Measurements from ENCODE around the gene GCN1.
A peak's percentile ranks its signal among the peaks of the same experiment; 100 is the strongest.

The GCN1 gene

GRCh38 chr12:120101182-120101581, 93.3 kb downstream of the GCN1 start:
- Histone ChIP-seq H4K20me1 (ENCODE audit: insufficient read depth) (no peaks in the 10 kb centered on the region), H3K79me2 (ENCODE audit: insufficient read depth, low read depth) (peaks cover 19% of the 10 kb centered on the region; the same call in 1 of the 2 replicates), H3K4me1 (ENCODE audit: low read depth, poor library complexity, severe bottlenecking) (peaks cover 29% of the 10 kb centered on the region), H2AFZ (ENCODE audit: low read depth) (no peak overlapping the region), H3K9ac (peak overlapping the region; percentile 49; the same call in 1 of the 2 replicates), H3K27ac (peak overlapping the region; percentile 75), H3K4me2 (peak overlapping the region; percentile 82), H3K36me3 (ENCODE audit: insufficient read depth) (no peaks in the 10 kb centered on the region), H3K27me3 (ENCODE audit: insufficient read depth, low read depth) (no peaks in the 10 kb centered on the region), H3K4me3 (IDR thresholded peaks at IDR 0.05; ENCODE audit: insufficient read depth, low read depth, low read length) (no peak overlapping the region)
- TF ChIP-seq, protein P1, sequence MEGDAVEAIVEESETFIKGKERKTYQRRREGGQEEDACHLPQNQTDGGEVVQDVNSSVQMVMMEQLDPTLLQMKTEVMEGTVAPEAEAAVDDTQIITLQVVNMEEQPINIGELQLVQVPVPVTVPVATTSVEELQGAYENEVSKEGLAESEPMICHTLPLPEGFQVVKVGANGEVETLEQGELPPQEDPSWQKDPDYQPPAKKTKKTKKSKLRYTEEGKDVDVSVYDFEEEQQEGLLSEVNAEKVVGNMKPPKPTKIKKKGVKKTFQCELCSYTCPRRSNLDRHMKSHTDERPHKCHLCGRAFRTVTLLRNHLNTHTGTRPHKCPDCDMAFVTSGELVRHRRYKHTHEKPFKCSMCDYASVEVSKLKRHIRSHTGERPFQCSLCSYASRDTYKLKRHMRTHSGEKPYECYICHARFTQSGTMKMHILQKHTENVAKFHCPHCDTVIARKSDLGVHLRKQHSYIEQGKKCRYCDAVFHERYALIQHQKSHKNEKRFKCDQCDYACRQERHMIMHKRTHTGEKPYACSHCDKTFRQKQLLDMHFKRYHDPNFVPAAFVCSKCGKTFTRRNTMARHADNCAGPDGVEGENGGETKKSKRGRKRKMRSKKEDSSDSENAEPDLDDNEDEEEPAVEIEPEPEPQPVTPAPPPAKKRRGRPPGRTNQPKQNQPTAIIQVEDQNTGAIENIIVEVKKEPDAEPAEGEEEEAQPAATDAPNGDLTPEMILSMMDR (conservative IDR thresholded peaks at IDR 0.05; ENCODE audit: low read depth, low read length), result no peak

- Histone ChIP-seq H3K4me2 (peak overlapping the region; percentile 82; the same call in 1 of the 2 replicates), H3K9ac (no peak overlapping the region), H3K4me3 (IDR thresholded peaks at IDR 0.05; ENCODE audit: insufficient read depth, low read depth, low read length) (no peak overlapping the region)
Measured at GRCh38 chr12:120100630-120101029, 93.9 kb downstream of the GCN1 start.

DNA sequence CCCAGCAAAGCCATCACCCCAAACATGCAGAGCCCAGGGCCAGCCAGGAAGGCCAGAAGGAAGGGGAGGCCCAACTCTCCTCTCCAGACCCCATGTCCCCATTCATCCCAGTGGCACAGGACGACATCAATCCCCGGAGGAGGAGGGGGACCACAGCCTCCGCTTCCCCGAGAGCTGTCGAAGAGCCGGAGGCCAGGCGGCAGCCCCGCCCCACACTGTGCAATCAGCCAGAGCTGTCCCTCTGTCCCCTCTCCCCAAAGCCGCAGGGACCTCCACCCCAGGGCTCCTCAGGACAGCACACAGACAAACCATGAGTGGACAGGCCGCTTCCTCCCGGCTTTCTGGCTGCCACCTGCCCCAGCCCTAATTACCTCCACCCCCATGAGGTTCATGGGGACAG, 94.8 kb downstream of the GCN1 start:
- Histone ChIP-seq H3K79me2 (ENCODE audit: insufficient read depth, low read depth) (peaks cover 19% of the 10 kb centered on the region; the same call in 1 of the 2 replicates), H3K9ac (no peak overlapping the region), H3K4me3 (IDR thresholded peaks at IDR 0.05; ENCODE audit: insufficient read depth, low read depth, low read length) (no peak overlapping the region), H3K4me2 (no peak overlapping the region), H3K27ac (no peak overlapping the region), H3K36me3 (ENCODE audit: insufficient read depth) (no peaks in the 10 kb centered on the region), H3K27me3 (ENCODE audit: insufficient read depth, low read depth) (no peaks in the 10 kb centered on the region), H4K20me1 (ENCODE audit: insufficient read depth) (no peaks in the 10 kb centered on the region), H3K4me1 (ENCODE audit: low read depth, poor library complexity, severe bottlenecking) (peaks cover 29% of the 10 kb centered on the region), H2AFZ (ENCODE audit: low read depth) (no peak overlapping the region)
- TF ChIP-seq, protein P1 (conservative IDR thresholded peaks at IDR 0.05; ENCODE audit: low read depth, low read length), result no peak

More at GRCh38 chr12:120100630-120101029, 93.9 kb downstream of the GCN1 start:
- H3K27me3 ChIP-seq (ENCODE audit: insufficient read depth, low read depth), result no peaks in the 10 kb centered on the region
- H3K27ac ChIP-seq, result no peak overlapping the region; the same call in 1 of the 2 replicates
- no peaks in the 10 kb centered on the region for H4K20me1 ChIP-seq (ENCODE audit: insufficient read depth)
- peaks cover 29% of the 10 kb centered on the region for H3K4me1 ChIP-seq (ENCODE audit: low read depth, poor library complexity, severe bottlenecking)
- TF ChIP-seq, protein P1 (conservative IDR thresholded peaks at IDR 0.05; ENCODE audit: low read depth, low read length), result no peak
- no peaks in the 10 kb centered on the region for H3K36me3 ChIP-seq (ENCODE audit: insufficient read depth)
- no peak overlapping the region for H2AFZ ChIP-seq (ENCODE audit: low read depth)
- H3K79me2 ChIP-seq (ENCODE audit: insufficient read depth, low read depth), result peaks cover 19% of the 10 kb centered on the region; the same call in 1 of the 2 replicates

DNA sequence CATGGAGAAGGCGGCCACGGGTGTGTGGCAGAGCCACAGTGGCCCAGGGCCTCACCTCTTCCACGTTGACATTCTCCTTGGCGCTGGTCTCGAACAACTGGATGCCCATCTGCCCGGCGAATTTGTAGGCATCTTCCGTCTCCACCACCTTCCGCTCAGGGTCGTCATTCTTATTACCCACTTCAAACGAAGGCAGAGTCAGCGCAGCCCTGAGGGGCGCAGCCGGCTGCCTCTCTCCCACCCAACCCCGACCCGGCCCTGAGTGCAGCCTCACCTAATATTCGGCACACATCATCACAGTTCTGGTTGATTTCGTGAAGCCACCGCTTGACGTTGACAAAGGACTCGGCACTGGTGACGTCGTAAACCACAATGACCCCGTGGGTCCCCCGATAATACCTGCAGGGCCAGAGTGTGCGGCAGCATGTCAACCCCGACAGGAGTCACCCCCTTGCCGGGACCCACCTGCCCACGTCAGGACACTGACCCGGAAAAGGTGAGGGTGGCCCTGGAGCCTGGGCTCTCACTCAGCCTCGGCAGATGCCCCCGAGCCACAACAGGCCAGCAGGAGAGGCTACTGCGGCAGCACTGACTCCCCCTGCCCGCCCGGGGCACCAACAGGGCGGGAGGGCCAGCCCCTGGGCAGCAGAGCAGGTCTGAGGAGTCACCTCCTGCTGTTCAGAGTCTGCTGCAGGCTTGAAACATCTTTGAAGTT, 95.6 kb downstream of the GCN1 start:
- TF ChIP-seq, protein P1 (conservative IDR thresholded peaks at IDR 0.05; ENCODE audit: low read depth, low read length), result no peak
- no peak overlapping the region for H3K4me2 ChIP-seq
- H3K4me3 ChIP-seq (IDR thresholded peaks at IDR 0.05; ENCODE audit: insufficient read depth, low read depth, low read length), result no peak overlapping the region
- no peak overlapping the region for H3K27ac ChIP-seq
- H2AFZ ChIP-seq (ENCODE audit: low read depth), result no peak overlapping the region
- no peak overlapping the region for H3K9ac ChIP-seq
- peaks cover 29% of the 10 kb centered on the region for H3K4me1 ChIP-seq (ENCODE audit: low read depth, poor library complexity, severe bottlenecking)
- H3K36me3 ChIP-seq (ENCODE audit: insufficient read depth), result no peaks in the 10 kb centered on the region
- no peaks in the 10 kb centered on the region for H3K27me3 ChIP-seq (ENCODE audit: insufficient read depth, low read depth)
- peaks cover 19% of the 10 kb centered on the region; the same call in 1 of the 2 replicates for H3K79me2 ChIP-seq (ENCODE audit: insufficient read depth, low read depth)
- no peaks in the 10 kb centered on the region for H4K20me1 ChIP-seq (ENCODE audit: insufficient read depth)

Measured in KMS-11 (cell line).